SJSA1 (cell line): Measurements from ENCODE around the gene IFI44L. TPM values are rescaled to one million over a fixed set of nuclear protein-coding genes. Genes with fewer than 3 reads are reported as not detected.

Source experiments
- DNase-seq, 2 experiments: peaks; one replicate each; pipeline ENCODE4 v3.0.0-alpha.2; 2015 to 2020; ENCODE audit warnings: low spot score in 2 of 2, low read depth in 1 of 2
- H3K27ac ChIP-seq: fragments of 250-450 bp; sonication (Bioruptor Pico); 2 replicates; pipeline ENCODE4 v1.5.1; 2020; ENCODE audit warnings: mild to moderate bottlenecking, moderate library complexity
- H3K27me3 ChIP-seq: fragments of 250-450 bp; sonication (Bioruptor Pico); replicated peaks from 2 replicates; pipeline ENCODE4 v1.5.1; 2020; ENCODE audit warnings: mild to moderate bottlenecking, moderate library complexity
- H3K36me3 ChIP-seq: fragments of 250-450 bp; sonication (Bioruptor Pico); 2 replicates; pipeline ENCODE4 v1.5.1; 2020; ENCODE audit warnings: mild to moderate bottlenecking
- H3K4me1 ChIP-seq: fragments of 250-450 bp; sonication (Bioruptor Pico); replicated peaks from 2 replicates; pipeline ENCODE4 v1.6.1; 2021; ENCODE audit warnings: mild to moderate bottlenecking
- H3K4me3 ChIP-seq: fragments of 250-450 bp; sonication (Bioruptor Pico); 2 replicates; pipeline ENCODE4 v1.5.1; 2020; ENCODE audit warnings: mild to moderate bottlenecking
- H3K9me3 ChIP-seq: fragments of 250-450 bp; sonication (Bioruptor Pico); replicated peaks from 2 replicates; pipeline ENCODE4 v1.5.1; 2020; ENCODE audit warnings: mild to moderate bottlenecking
- total RNA-seq: library from RNA; depleted of rRNA; stranded (reverse); fragments of >200 nt; shearing (Covaris generic); gene quantifications from 2 replicates; pipeline ENCODE4 v1.2.3, GENCODE V29; 2014; rRNA removed

IFI44L gene
- 0.56 and 1.2 TPM in 2 replicates for total RNA-seq

DNA sequence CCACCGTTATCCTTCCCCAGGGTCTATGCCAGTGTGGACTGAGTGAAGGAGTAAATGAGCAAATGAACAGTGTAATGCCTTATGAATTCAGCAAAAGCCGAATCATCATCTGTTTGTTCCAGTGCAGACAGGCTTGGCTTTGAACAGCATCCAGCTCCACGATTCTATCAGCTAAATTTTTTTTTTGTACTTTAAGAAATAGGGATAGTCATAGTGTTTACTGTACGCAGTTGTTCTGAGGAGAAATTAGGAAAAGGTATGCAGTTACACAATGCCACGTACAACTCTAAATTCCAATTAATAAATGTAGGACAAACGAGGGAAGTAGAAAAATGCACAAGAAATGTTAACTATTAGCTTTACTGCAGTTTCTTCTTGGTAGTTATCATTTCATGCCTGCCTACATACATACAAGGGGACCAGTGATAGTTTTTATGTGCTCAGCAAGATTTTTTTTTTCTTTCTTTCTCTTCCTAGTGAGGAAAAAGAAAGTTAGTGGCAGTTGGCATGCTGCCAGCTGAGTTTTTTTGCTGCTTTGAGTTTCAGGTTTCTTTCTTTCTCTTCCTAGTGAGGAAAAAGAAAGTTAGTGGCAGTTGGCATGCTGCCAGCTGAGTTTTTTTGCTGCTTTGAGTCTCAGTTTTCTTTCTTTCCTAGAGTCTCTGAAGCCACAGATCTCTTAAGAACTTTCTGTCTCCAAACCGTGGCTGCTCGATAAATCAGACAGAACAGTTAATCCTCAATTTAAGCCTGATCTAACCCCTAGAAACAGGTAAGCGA is at the start of gene IFI44L:
IFI44L (plus strand) TSS at position 646 of the 777 bp plus-strand sequence. CDS start 7,468 bp downstream, outside the sequence.
- H3K27ac ChIP-seq = peak within 1 kb of the TSS; percentile 56
- DNase-seq = peak in 1 of 2 experiments; percentile 74
- H3K27me3 ChIP-seq = no peaks in the 10 kb centered on the region
- H3K36me3 ChIP-seq = no peaks in the 10 kb centered on the region
- H3K4me1 ChIP-seq = peaks cover 21% of the 10 kb centered on the region
- H3K9me3 ChIP-seq = no peaks in the 10 kb centered on the region
- peak within 1 kb of the TSS; percentile 29 for H3K4me3 ChIP-seq

DNA sequence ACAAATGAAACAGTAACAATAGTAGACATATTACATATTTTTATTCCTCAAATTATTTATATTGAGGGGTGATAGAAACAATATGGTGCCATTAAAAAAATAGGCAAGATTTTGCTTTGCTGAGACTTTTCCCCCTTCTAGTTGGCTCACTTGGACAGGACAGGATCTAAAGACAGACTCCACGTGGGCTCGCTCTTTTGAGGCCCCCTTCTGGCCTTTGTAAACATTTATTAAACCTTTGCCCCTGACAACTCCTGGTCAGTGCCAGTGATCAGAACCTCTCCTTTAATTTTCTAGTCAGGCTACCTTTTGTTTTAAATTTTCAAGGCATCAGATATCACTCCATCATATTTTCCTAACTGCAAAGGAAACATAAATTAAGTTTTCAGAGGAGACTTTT is 49.7 kb upstream of the IFI44L start:
- Histone ChIP-seq H3K4me1 (no peaks in the 10 kb centered on the region), H3K9me3 (no peaks in the 10 kb centered on the region), H3K4me3 (no peak overlapping the region), H3K36me3 (no peaks in the 10 kb centered on the region), H3K27me3 (no peaks in the 10 kb centered on the region), H3K27ac (no peak overlapping the region)
- DNase-seq = no peak

DNA sequence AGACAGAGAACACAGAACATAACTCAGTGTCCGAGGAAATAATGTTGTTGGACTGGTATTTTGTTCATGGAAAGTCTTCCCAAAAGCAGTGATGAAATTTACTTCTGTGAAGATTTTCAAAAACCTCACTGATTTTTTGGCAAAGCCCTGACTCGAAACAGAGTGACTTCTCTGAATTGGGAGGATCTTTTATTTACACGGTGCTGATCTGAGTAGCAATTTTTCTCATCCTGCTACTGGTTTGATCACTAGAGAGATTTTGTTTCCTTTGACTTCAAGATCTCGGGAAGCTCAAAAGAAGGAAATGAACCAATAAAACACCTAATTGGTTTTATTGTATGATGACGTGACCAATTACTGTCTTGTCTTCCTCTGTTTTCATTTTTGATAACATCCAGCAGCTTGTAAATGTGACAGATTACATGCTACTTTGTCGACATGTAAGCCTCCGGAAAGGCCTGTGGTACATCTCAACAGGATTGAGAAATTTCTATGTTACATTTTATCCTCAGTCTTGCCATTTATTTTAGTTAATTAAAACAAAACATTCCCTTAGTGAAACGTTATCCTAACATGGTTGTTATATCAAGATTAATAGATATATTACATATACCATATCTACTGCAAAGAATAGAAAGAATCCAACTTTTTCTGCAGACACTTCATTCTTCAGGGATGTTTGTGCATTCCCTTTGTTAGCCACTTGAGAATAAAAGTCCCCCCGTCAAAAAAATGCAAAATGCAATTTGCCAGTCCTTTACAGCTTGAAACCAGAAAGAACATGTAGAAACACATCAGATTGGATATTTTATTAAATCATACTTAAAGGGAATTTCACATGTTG is 42.8 kb upstream of the IFI44L start:
- Histone ChIP-seq H3K4me3 (no peak overlapping the region), H3K36me3 (no peaks in the 10 kb centered on the region), H3K4me1 (no peaks in the 10 kb centered on the region), H3K9me3 (no peaks in the 10 kb centered on the region), H3K27ac (no peak overlapping the region), H3K27me3 (no peaks in the 10 kb centered on the region)
- DNase-seq = no peak

DNA sequence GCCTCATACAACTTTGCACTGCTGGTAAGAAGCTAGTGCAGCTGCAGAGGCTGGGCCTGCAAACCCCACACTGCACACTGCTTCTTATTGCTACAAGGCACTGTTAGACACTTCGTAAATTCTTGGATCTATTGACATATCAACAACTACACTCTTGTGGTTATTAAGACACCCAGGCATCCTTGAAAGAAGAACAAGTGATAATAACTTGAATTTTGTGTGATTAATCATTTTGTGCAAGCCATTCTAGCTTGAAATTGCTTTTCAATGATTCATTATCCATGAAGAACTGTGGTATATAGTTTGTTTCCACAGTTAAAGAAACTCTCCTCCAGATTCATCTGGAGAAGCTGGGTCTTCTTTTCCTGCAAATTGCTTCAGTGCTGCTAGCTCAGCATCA is 33.7 kb upstream of the IFI44L start:
- Histone ChIP-seq H3K4me3 (no peak overlapping the region), H3K27ac (no peak overlapping the region), H3K9me3 (no peaks in the 10 kb centered on the region), H3K27me3 (no peaks in the 10 kb centered on the region; the same call in 1 of the 2 replicates), H3K36me3 (no peaks in the 10 kb centered on the region), H3K4me1 (no peaks in the 10 kb centered on the region)
- DNase-seq = no peak

DNA sequence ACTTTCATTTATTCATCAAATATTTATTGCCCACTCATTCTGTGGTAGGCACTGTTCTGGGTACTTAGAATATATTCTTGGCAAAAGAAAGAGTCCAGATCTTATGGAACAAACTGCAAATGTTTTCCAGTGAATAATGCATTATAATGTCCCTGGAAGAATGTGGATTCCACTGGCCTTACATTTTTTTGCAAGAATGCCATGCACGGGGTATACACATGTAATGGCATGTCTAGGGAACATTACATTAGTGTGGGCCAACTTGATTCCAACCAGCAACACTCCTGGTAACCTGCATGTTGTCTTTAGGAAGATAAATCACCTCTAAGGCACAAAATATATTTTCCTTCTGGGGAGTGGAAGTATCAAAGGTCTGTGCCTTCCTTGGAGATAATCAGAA is 33.0 kb upstream of the IFI44L start:
- no peaks in the 10 kb centered on the region for H3K4me1 ChIP-seq
- no peak overlapping the region for H3K4me3 ChIP-seq
- no peak for DNase-seq
- H3K9me3 ChIP-seq = no peaks in the 10 kb centered on the region
- H3K27ac ChIP-seq = no peak overlapping the region
- no peaks in the 10 kb centered on the region; the same call in 1 of the 2 replicates for H3K27me3 ChIP-seq
- H3K36me3 ChIP-seq = no peaks in the 10 kb centered on the region

DNA sequence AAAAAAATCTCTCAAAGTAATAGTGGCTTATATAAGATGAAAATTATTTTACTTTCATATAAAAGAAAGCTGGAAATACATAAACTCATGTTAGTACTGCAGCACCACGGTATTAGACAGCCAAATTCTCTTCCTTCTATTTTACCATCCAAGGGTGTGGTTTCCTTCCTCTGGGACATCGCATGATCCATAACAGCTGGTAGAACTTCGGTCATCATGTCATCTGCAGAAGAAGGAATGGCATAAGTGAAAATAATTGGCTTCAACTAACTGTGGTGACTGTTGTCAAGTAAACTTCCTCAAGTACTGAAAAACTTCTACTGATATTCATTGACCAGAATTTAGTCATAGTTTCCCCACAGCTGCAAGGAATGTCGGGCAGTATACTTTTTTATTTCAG is 28.3 kb upstream of the IFI44L start:
- Histone ChIP-seq H3K36me3 (no peaks in the 10 kb centered on the region), H3K9me3 (peaks cover 4% of the 10 kb centered on the region), H3K27ac (no peak overlapping the region), H3K4me1 (no peaks in the 10 kb centered on the region), H3K27me3 (no peaks in the 10 kb centered on the region; the same call in 1 of the 2 replicates), H3K4me3 (no peak overlapping the region)
- DNase-seq = no peak

DNA sequence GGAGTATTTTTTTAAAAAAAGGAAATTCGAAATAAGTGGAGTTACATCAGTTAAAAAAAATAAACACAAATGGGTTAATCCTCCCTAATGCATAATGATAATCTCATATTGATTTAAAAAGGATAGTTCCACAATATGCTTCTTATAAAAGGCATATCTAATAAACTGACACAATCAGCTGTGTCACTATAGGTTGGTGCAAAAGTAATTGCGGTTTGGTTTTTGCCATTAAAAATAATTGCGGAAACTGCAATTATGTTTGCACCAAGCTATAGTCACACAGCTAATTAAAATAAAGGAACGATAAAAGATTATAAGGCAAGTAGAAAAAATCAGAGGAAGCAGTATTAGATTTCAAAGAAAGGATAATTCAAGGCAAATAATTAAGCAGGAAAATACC is 21.0 kb upstream of the IFI44L start:
- Histone ChIP-seq H3K27ac (no peak overlapping the region), H3K4me3 (no peak overlapping the region), H3K4me1 (no peaks in the 10 kb centered on the region), H3K27me3 (no peaks in the 10 kb centered on the region), H3K36me3 (no peaks in the 10 kb centered on the region), H3K9me3 (peaks cover 4% of the 10 kb centered on the region)
- no peak for DNase-seq

DNA sequence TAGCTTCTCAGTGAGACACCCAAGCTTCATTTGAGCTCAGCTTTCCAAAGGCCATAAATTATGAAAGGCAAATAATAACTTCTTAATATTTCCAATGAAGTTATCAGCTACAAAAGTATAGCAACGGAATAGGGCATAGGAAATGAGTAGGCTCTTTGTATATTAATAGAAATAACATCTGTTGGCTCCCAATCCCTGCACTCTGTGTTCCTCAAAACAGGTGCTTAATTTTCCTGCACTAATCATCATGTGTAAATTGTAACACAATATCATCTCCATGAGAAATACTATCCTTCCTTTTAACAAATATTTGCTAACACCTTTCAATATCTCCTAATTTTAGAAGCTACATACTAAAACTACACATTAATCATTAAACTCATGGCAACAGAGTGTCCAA is 19.2 kb upstream of the IFI44L start:
- Histone ChIP-seq H3K4me1 (peaks cover 5% of the 10 kb centered on the region), H3K27ac (no peak overlapping the region), H3K27me3 (no peaks in the 10 kb centered on the region), H3K36me3 (no peaks in the 10 kb centered on the region), H3K9me3 (no peaks in the 10 kb centered on the region), H3K4me3 (no peak overlapping the region)
- no peak for DNase-seq

DNA sequence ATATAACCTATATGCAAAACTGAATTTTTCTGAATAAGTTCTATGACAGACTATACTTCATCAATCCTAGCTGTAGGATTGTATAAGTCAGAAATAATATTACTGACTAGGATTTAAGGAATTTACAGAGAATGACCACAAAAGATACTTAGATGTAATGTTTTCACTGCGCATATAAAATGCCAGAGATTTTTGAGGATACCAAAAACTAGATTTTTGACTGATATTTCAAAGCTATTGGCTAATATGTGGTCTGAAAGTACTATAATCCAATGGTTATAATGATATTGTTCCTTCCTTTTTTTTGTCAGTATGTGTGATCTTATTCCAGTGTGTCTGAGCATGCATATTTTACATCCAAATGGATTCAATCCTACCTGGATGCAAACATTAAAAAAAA is 17.0 kb upstream of the IFI44L start:
- Histone ChIP-seq H3K27ac (no peak overlapping the region), H3K36me3 (no peaks in the 10 kb centered on the region), H3K4me1 (peaks cover 5% of the 10 kb centered on the region), H3K27me3 (no peaks in the 10 kb centered on the region), H3K4me3 (no peak overlapping the region), H3K9me3 (no peaks in the 10 kb centered on the region)
- no peak for DNase-seq

DNA sequence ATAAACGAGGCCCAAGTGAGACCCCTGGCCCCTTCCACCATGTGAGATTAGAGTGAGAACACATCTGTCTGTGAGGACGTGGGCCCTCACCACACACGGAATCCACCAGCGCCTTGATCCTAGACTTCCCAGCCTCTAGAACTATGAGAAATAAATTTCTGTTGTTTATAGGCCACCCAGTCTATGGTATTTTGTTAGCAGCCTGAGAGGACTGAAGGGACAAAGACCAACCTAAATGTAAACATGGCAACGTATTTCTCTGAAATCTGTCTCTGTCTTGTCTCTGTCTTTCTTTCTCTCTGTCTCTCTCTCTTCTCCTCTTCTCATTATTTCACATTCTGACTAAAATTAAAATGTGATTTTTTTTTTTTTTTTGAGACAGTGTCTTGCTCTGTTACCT is 15.6 kb upstream of the IFI44L start:
- H3K9me3 ChIP-seq = no peaks in the 10 kb centered on the region
- peaks cover 5% of the 10 kb centered on the region for H3K4me1 ChIP-seq
- no peak overlapping the region for H3K4me3 ChIP-seq
- peak in 1 of 2 experiments; percentile 39 for DNase-seq
- H3K36me3 ChIP-seq = no peaks in the 10 kb centered on the region
- H3K27me3 ChIP-seq = no peaks in the 10 kb centered on the region
- no peak overlapping the region for H3K27ac ChIP-seq

DNA sequence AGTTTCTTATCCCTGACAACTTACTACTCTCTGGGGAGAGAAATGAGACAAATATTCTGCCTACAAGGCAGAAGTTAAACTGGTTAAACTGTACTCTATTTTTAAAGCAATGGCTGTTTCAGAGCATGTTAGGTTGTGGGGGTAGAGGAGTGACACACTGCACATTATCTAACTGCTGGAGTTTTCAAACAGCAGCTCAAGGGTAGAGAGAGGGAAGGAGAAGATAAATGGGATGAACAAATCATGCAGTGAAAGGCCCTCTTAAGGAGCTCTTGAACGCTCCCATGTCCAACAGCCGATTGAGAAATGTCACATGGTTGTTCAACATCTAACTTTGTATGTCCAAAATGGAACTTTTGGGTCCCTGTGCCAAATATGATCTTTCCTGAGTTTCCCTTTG is 14.0 kb upstream of the IFI44L start:
- DNase-seq = no peak
- Histone ChIP-seq H3K27ac (no peak overlapping the region), H3K27me3 (no peaks in the 10 kb centered on the region), H3K36me3 (no peaks in the 10 kb centered on the region), H3K4me3 (no peak overlapping the region), H3K9me3 (no peaks in the 10 kb centered on the region), H3K4me1 (peaks cover 5% of the 10 kb centered on the region)

DNA sequence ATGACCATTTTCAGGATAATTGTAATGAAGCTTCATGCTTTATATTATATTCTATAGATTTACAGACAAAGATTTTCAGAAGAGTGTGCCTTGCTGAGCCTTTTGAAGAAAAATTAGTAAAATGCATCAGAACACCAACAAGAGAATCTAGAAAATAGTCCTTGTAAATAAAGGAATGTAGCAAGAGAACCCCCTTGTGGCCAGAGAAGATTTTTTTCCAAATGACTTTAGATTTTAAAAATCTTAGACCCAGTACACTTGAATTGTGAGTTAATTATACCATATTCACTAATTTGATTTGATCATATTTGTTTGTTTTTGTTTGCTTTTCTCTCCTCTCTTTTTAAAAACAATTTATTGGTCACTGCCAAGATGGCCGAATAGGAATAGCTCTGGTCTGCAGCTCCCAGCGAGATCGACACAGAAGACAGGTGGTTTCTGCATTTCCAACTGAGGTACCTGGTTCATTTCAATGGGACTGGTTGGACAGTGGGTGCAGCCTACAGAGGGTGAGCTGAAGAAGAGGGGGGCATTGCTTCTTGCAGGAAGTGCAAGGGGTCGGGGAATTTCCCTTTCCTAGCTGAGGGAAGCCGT is 12.8 kb upstream of the IFI44L start:
- Histone ChIP-seq H3K36me3 (no peaks in the 10 kb centered on the region), H3K4me1 (peaks cover 5% of the 10 kb centered on the region), H3K27me3 (no peaks in the 10 kb centered on the region), H3K4me3 (no peak overlapping the region), H3K9me3 (no peaks in the 10 kb centered on the region), H3K27ac (no peak overlapping the region)
- peak in 1 of 2 experiments; percentile 31 for DNase-seq

DNA sequence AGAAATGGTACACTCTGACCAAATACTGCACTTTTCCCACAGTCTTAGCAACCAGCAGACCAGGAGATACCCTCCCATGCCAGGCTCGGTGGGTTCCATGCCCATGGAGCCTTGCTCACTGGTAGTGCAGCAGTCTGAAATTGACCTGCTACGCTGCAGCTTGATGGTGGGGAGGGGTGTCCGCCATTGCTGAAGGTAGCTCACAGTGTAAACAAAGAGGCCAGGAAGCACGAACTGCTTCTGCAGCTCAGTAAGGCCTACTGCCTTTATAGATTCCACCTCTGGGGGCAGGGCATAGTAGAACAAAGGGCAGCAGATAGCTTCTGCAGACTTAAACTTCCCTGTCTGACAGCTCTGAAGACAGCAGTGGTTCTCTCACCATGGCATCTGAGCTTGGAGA is 12.3 kb upstream of the IFI44L start:
- DNase-seq = no peak
- Histone ChIP-seq H3K27ac (no peak overlapping the region), H3K4me1 (peaks cover 5% of the 10 kb centered on the region), H3K36me3 (no peaks in the 10 kb centered on the region), H3K4me3 (no peak overlapping the region), H3K27me3 (no peaks in the 10 kb centered on the region), H3K9me3 (no peaks in the 10 kb centered on the region)

DNA sequence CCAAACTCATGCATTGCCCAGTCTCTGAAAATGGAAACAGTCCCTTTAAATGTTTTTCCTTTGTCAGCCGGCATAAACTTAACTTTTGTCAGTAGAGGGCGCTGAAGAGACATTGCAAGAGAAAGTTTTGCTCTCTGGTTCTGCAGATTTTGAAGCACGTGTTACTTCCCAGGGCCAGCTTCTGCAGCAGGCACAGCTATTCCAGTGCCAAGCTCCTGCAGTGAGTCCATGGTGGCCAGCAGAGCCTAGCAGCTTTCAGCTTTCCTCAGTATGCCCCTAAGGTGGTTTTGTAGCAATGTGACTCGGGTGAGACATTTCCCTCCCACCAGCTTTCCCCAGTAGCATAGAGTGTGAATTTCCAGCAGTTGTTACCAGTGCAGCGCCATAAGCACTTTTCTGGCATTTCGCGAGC is 2.6 kb upstream of the IFI44L start:
- Histone ChIP-seq H3K27me3 (no peaks in the 10 kb centered on the region), H3K4me1 (peaks cover 21% of the 10 kb centered on the region), H3K27ac (no peak overlapping the region), H3K36me3 (no peaks in the 10 kb centered on the region), H3K4me3 (no peak overlapping the region), H3K9me3 (no peaks in the 10 kb centered on the region)
- DNase-seq = peak; percentile 66
